Vagina (tissue), 2 donors: ENCODE data around the gene KTI12. TPM values are rescaled to one million over a fixed set of nuclear protein-coding genes. Genes with fewer than 3 reads are reported as not detected.

Experiments
- DNase-seq, 2 donors: peaks; one replicate each; pipeline ENCODE4 v3.0.0-alpha.2; 2017; ENCODE audit errors: extremely low spot score in 2 of 2
- H3K27ac ChIP-seq: fragments of 200-600 bp; sonication (generic); one replicate; pipeline ENCODE4 v1.5.1; 2019
- H3K27me3 ChIP-seq: fragments of 200-600 bp; sonication (generic); one replicate; pipeline ENCODE4 v1.5.1; 2019
- H3K36me3 ChIP-seq, 2 donors: fragments of 200-600 bp; sonication (generic); one replicate each; pipeline ENCODE4 v1.5.1; 2017 to 2019
- H3K4me1 ChIP-seq: fragments of 200-600 bp; sonication (generic); one replicate; pipeline ENCODE4 v1.5.1; 2019
- H3K4me3 ChIP-seq, 2 donors: fragments of 200-600 bp; sonication (generic); 1 replicate in 1 of 2; 2 replicates in 1 of 2; pipeline ENCODE4 v1.5.1; 2016 to 2019
- H3K9me3 ChIP-seq: fragments of 200-600 bp; sonication (generic); one replicate; pipeline ENCODE4 v1.5.1; 2019
- CTCF ChIP-seq, 3 experiments: fragments of 450-650 bp in 2 of 3; fragments of 200-600 bp in 1 of 3; sonication (generic) in 1 of 3; IDR thresholded peaks; one replicate each; pipeline ENCODE4 v1.5.1; 2017 to 2019; ENCODE audit warnings: antibody characterized with exemption in 3 of 3, mild to moderate bottlenecking in 2 of 3, moderate library complexity in 2 of 3
- POLR2A ChIP-seq, 2 donors: fragments of 450-650 bp; IDR thresholded peaks; one replicate each; pipeline ENCODE4 v1.6.1; 2017; ENCODE audit warnings: antibody characterized with exemption in 2 of 2, mild to moderate bottlenecking in 2 of 2, moderate library complexity in 2 of 2
- POLR2AphosphoS5 ChIP-seq, 2 donors: sonication (generic); formaldehyde crosslinking; IDR thresholded peaks; one replicate each; pipeline ENCODE4 v1.9.0; 2017; ENCODE audit warnings: antibody characterized with exemption in 2 of 2, mild to moderate bottlenecking in 2 of 2, low read depth in 1 of 2; ENCODE audit not compliant: insufficient read depth in 1 of 2
- intact Hi-C: fragments of 100-400 bp; cut with DNase I; formaldehyde crosslinking; loops from one replicate; pipeline ENCODE4 v1.15.1; 2023
- total RNA-seq: library from RNA; depleted of rRNA; stranded (reverse); fragments of >200 nt; gene quantifications from one replicate; pipeline ENCODE4 v1.2.3, GENCODE V29; 2016

The KTI12 gene
- total RNA-seq, 1 donor from 2014 or later: 13.8 TPM

DNA sequence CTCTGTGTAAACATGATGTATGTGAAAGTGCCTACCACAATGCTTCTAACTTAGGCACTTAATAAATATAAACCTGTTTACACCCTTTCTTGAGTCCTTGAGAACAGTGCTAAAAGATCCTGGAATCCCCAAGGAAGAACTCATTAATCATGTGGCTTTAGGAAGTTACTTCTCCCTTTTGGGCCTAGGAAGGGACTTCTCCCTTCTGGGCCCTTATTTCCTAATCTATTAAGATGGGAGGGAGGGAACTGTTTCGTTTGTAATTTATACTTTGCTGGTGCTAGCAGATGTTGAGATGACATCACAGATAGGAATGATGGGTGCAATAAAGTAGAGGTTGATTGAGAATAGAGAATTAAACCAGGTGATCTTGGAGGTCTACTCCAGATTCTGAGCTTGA is 23.6 kb upstream of the KTI12 start:
- H3K27me3 ChIP-seq: no peaks in the 10 kb centered on the region
- H3K27ac ChIP-seq: peak overlapping the region; percentile 92
- intact Hi-C loops: no loop called here
- H3K9me3 ChIP-seq: no peaks in the 10 kb centered on the region
- no peak for DNase-seq
- H3K4me1 ChIP-seq: peaks cover 50% of the 10 kb centered on the region
- TF ChIP-seq CTCF (IDR thresholded peaks at IDR 0.05): no peak
- TF ChIP-seq POLR2AphosphoS5 (IDR thresholded peaks at IDR 0.05; ENCODE audit: insufficient read depth in 1 of 2, low read depth in 1 of 2): no peak
- TF ChIP-seq POLR2A (IDR thresholded peaks at IDR 0.05): no peak
- peak overlapping the region; percentile 79 to 99 for H3K4me3 ChIP-seq
- H3K36me3 ChIP-seq: peaks cover 0 to 15% of the 10 kb centered on the region in 2 donors

DNA sequence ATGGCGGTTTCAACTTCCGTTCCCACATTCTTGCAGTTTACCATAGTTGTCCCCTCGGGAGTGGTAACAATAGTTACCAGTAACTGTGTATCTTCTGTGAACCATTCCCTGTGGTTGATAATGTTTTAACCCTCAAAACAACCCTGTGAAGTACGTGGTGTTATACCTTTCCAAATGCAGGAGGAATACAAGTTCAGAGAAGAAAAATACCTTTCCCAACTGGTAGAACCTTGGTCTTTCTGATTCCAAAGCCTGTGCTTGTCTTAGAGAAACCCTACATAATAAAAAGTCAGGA is 23.3 kb upstream of the KTI12 start:
- Histone ChIP-seq H3K9me3 (no peaks in the 10 kb centered on the region), H3K4me1 (peaks cover 50% of the 10 kb centered on the region), H3K4me3 (peak overlapping the region; percentile 79 to 99), H3K27me3 (no peaks in the 10 kb centered on the region), H3K36me3 (peaks cover 0 to 15% of the 10 kb centered on the region in 2 donors), H3K27ac (peak overlapping the region; percentile 92)
- no peak for DNase-seq
- intact Hi-C loops: no loop called here
- TF ChIP-seq POLR2A (IDR thresholded peaks at IDR 0.05): no peak
- TF ChIP-seq POLR2AphosphoS5 (IDR thresholded peaks at IDR 0.05; ENCODE audit: insufficient read depth in 1 of 2, low read depth in 1 of 2): no peak
- TF ChIP-seq CTCF (IDR thresholded peaks at IDR 0.05): no peak

- Histone ChIP-seq H3K27me3 (no peaks in the 10 kb centered on the region), H3K36me3 (peaks cover 0 to 15% of the 10 kb centered on the region in 2 donors), H3K4me3 (peak within 1 kb of the TSS; percentile 79 to 99), H3K4me1 (peaks cover 50% of the 10 kb centered on the region), H3K27ac (peak within 1 kb of the TSS; percentile 92), H3K9me3 (no peaks in the 10 kb centered on the region)
- intact Hi-C loops: no loop called here
- TF ChIP-seq CTCF (IDR thresholded peaks at IDR 0.05) (peak in 1 of 3 experiments; percentile 19), POLR2AphosphoS5 (IDR thresholded peaks at IDR 0.05; ENCODE audit: insufficient read depth in 1 of 2, low read depth in 1 of 2) (peak; percentile 73 to 90), POLR2A (IDR thresholded peaks at IDR 0.05) (peak in 1 of 2 donors; percentile 56)
- peak; percentile 96 to 98 for DNase-seq
These were observed 22.7 kb upstream of the KTI12 start, which contains the start of gene BTF3L4 for GRCh38 chr1:52056163-52056936. Gene BTF3L4, plus strand, starts transcription at chr1:52056295. Its CDS starts 3,553 bp downstream, at chr1:52059848.

- TF ChIP-seq CTCF (IDR thresholded peaks at IDR 0.05) (no peak), POLR2AphosphoS5 (IDR thresholded peaks at IDR 0.05; ENCODE audit: insufficient read depth in 1 of 2, low read depth in 1 of 2) (no peak), POLR2A (IDR thresholded peaks at IDR 0.05) (no peak)
These were observed 22.2 kb upstream of the KTI12 start for GRCh38 chr1:52055866-52056162.

More at GRCh38 chr1:52055866-52056162, 22.2 kb upstream of the KTI12 start:
- Histone ChIP-seq H3K27me3 (no peaks in the 10 kb centered on the region), H3K4me1 (peaks cover 50% of the 10 kb centered on the region), H3K9me3 (no peaks in the 10 kb centered on the region), H3K36me3 (peaks cover 0 to 11% of the 10 kb centered on the region in 2 donors), H3K27ac (peak overlapping the region; percentile 85), H3K4me3 (peak overlapping the region; percentile 79 to 99)
- DNase-seq: no peak
- intact Hi-C loops: no loop called here
